ENCODE measurements around the gene C2orf49.

- TF ChIP-seq ARNT (IDR thresholded peaks at IDR 0.05) (no peak), LEF1 (IDR thresholded peaks at IDR 0.05; ENCODE audit: borderline replicate concordance) (no peak), PKNOX1 (IDR thresholded peaks at IDR 0.05) (no peak), FOXK2 (IDR thresholded peaks at IDR 0.05) (no peak), SUZ12 (IDR thresholded peaks at IDR 0.05) (no peak), SP1 (IDR thresholded peaks at IDR 0.05) (no peak), FOXM1 (IDR thresholded peaks at IDR 0.05; ENCODE audit: borderline replicate concordance) (no peak), NFRKB (IDR thresholded peaks at IDR 0.05) (no peak), BHLHE40 (IDR thresholded peaks at IDR 0.05; ENCODE audit: borderline replicate concordance) (no peak), HDGF (IDR thresholded peaks at IDR 0.05; ENCODE audit: borderline replicate concordance) (no peak), ZNF384 (IDR thresholded peaks at IDR 0.05) (no peak)
These were observed 39.3 kb upstream of the C2orf49 start for GRCh38 chr2:105298017-105298416.

Data from HEK293T (cell line).